Neural cell (in vitro differentiated cells): ENCODE results near the gene PRPF40A. TPM values are rescaled to one million over a fixed set of nuclear protein-coding genes. Genes with fewer than 3 reads are reported as not detected.

Experiments
- H2AFZ ChIP-seq: fragments of 200-600, 300-800 bp; sonication (generic), shearing (Covaris generic); 2 replicates; pipeline ENCODE4 v1.6.0; 2014; ENCODE audit warnings: low read depth, mild to moderate bottlenecking, antibody characterized with exemption, low read length, moderate library complexity
- H3F3A ChIP-seq: fragments of 200-600 bp; shearing (Covaris generic); 2 replicates; pipeline ENCODE4 v1.6.1; 2016; ENCODE audit warnings: mild to moderate bottlenecking, moderate library complexity, mixed read lengths, antibody characterized with exemption, low read length; ENCODE audit not compliant: insufficient read depth, poor library complexity, severe bottlenecking
- H3K27ac ChIP-seq: fragments of 200-600, 300-800 bp; sonication (generic), shearing (Covaris generic); 2 replicates; pipeline ENCODE4 v1.5.1; 2014; ENCODE audit warnings: mild to moderate bottlenecking, low read length, moderate library complexity
- H3K27me3 ChIP-seq: fragments of 300-800, 200-600 bp; sonication (generic), shearing (Covaris generic); 2 replicates; pipeline ENCODE4 v1.6.0; 2014; ENCODE audit warnings: mild to moderate bottlenecking, low read depth, low read length, moderate library complexity; ENCODE audit not compliant: insufficient read depth
- H3K36me3 ChIP-seq: fragments of 300-800, 200-600 bp; sonication (generic), shearing (Covaris generic); 2 replicates; pipeline ENCODE4 v1.5.1; 2014; ENCODE audit warnings: mild to moderate bottlenecking, antibody characterized with exemption, low read length, moderate library complexity; ENCODE audit not compliant: insufficient read depth
- H3K4me2 ChIP-seq: fragments of 300-800, 200-600 bp; sonication (generic), shearing (Covaris generic); 2 replicates; pipeline ENCODE4 v1.6.0; 2014; ENCODE audit warnings: mild to moderate bottlenecking, low read length
- H3K4me3 ChIP-seq: fragments of 300-800, 200-600 bp; sonication (generic), shearing (Covaris generic); 2 replicates; pipeline ENCODE4 v1.5.1; 2014; ENCODE audit warnings: mild to moderate bottlenecking, low read length, moderate library complexity
- H3K79me2 ChIP-seq: fragments of 200-600 bp; shearing (Covaris generic); replicated peaks from 2 replicates; pipeline ENCODE4 v1.6.0; 2014; ENCODE audit warnings: mild to moderate bottlenecking, low read length, moderate library complexity; ENCODE audit not compliant: insufficient read depth
- H3K9ac ChIP-seq: fragments of 300-800, 200-600 bp; sonication (generic), shearing (Covaris generic); 2 replicates; pipeline ENCODE4 v1.6.1; 2016; ENCODE audit warnings: mild to moderate bottlenecking, low read length, mixed read lengths
- H3K9me2 ChIP-seq: fragments of 200-600 bp; shearing (Covaris generic); 2 replicates; pipeline ENCODE4 v1.6.1; 2016; ENCODE audit warnings: mild to moderate bottlenecking, low read length, mixed read lengths; ENCODE audit not compliant: insufficient read depth
- H3K9me3 ChIP-seq: fragments of 200-600, 300-800 bp; sonication (generic), shearing (Covaris generic); 2 replicates; pipeline ENCODE4 v1.6.1; 2016; ENCODE audit warnings: mild to moderate bottlenecking, mixed run types, low read length, moderate library complexity, mixed read lengths
- H4K20me1 ChIP-seq: fragments of 200-600 bp; shearing (Covaris generic); 2 replicates; pipeline ENCODE4 v1.6.1; 2016; ENCODE audit warnings: mild to moderate bottlenecking, mixed run types; ENCODE audit not compliant: insufficient read depth
- CTCF ChIP-seq: fragments of 450-650 bp; IDR thresholded peaks from 2 replicates; pipeline ENCODE4 v1.5.1; 2014; ENCODE audit warnings: antibody characterized with exemption, mild to moderate bottlenecking, moderate library complexity; ENCODE audit not compliant: poor library complexity, severe bottlenecking
- EP300 ChIP-seq: fragments of 450-650 bp; conservative IDR thresholded peaks from 2 replicates; pipeline ENCODE4 v1.6.1; 2014; ENCODE audit warnings: antibody characterized with exemption, mild to moderate bottlenecking, moderate library complexity; ENCODE audit not compliant: poor library complexity, severe bottlenecking
- EZH2 ChIP-seq: fragments of 200-600, 300-800 bp; shearing (Covaris generic), sonication (generic); IDR thresholded peaks from 2 replicates; pipeline ENCODE4 v1.6.1; 2014; ENCODE audit warnings: antibody characterized with exemption, low read length, borderline replicate concordance, mild to moderate bottlenecking; ENCODE audit not compliant: insufficient read depth, poor library complexity, severe bottlenecking
- MXI1 ChIP-seq: fragments of 450-650 bp; conservative IDR thresholded peaks from 2 replicates; pipeline ENCODE4 v1.6.1; 2014; ENCODE audit warnings: antibody characterized with exemption, mild to moderate bottlenecking; ENCODE audit not compliant: poor library complexity, severe bottlenecking
- POLR2AphosphoS5 ChIP-seq: IDR thresholded peaks from 2 replicates; pipeline ENCODE4 v1.6.1; 2012
- RAD21 ChIP-seq: fragments of 450-650 bp; conservative IDR thresholded peaks from 2 replicates; pipeline ENCODE4 v1.6.1; 2014; ENCODE audit warnings: antibody characterized with exemption, mild to moderate bottlenecking, moderate library complexity
- SMC3 ChIP-seq: fragments of 450-650 bp; conservative IDR thresholded peaks from 2 replicates; pipeline ENCODE4 v1.6.1; 2014; ENCODE audit warnings: antibody characterized with exemption, mild to moderate bottlenecking, moderate library complexity; ENCODE audit not compliant: poor library complexity
- TAF1 ChIP-seq: IDR thresholded peaks from 2 replicates; pipeline ENCODE4 v1.6.1; 2012; ENCODE audit warnings: low read depth
- polyA plus RNA-seq: library from polyadenylated mRNA; depleted of rRNA; stranded (reverse); fragments of >200 nt; gene quantifications from 2 replicates; pipeline ENCODE4 v1.2.3, GENCODE V29; 2014
- TF ChIP-seq, protein P1 (sequence below): IDR thresholded peaks from 2 replicates; pipeline ENCODE4 v1.6.1; 2012; ENCODE audit warnings: borderline replicate concordance

The PRPF40A gene
- polyA plus RNA-seq, 1 donor from 2014 or later, result 105 TPM

DNA sequence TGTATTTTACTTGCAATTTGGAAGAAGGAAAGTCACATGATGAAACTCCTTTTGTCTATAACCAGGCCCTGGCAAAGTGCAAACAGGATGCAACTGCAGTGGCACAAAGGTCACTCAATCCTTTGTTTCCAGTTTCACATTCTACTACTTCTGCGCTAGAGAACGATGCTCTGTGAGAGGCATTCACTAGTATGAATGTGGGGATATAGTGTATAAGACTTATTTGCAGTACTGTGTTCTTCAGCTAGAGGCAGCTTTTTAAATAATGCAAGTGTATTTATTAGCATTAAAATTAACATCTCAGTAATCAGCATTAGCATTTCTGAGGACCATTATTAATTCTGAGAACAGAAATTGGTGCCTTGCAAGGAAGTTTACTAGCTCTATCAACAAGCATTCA lies 68.9 kb downstream of the PRPF40A start:
- no peaks in the 10 kb centered on the region for H4K20me1 ChIP-seq
- H3K9me2 ChIP-seq, result no peaks in the 10 kb centered on the region
- H3K27me3 ChIP-seq, result no peaks in the 10 kb centered on the region
- peaks cover 8% of the 10 kb centered on the region for H3K36me3 ChIP-seq
- TF ChIP-seq CTCF, result peak; percentile 36
- TF ChIP-seq EP300, result no peak
- no peak for TF ChIP-seq EZH2
- H3F3A ChIP-seq, result no peaks in the 10 kb centered on the region
- H3K9me3 ChIP-seq, result no peaks in the 10 kb centered on the region
- H3K9ac ChIP-seq, result no peak overlapping the region
- no peak overlapping the region for H2AFZ ChIP-seq
- no peak overlapping the region for H3K4me2 ChIP-seq
- H3K79me2 ChIP-seq, result no peaks in the 10 kb centered on the region
- H3K27ac ChIP-seq, result no peak overlapping the region
- no peak overlapping the region for H3K4me3 ChIP-seq

DNA sequence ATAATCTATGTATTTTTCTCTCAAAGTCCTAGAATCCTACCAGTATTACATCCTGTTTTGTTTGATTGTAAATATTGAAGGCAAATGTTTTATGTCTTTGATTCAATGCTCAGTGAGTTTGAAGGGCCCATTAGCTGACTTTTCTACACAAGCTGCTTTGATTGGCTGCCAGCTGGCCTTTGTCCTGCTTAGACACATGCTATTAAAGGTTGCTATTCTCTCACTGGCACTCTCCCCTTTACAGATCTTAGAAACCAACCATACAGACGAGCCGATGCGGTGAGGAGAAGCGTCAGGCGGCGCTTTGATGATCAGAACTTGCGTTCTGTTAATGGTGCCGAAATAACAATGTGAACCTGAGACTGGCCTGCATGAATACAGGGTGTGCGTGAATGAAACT lies 69.7 kb downstream of the PRPF40A start:
- Histone ChIP-seq H3K9ac (no peak overlapping the region), H3K27ac (no peak overlapping the region), H3K27me3 (no peaks in the 10 kb centered on the region), H2AFZ (no peak overlapping the region), H3F3A (no peaks in the 10 kb centered on the region), H3K4me3 (no peak overlapping the region), H3K9me2 (no peaks in the 10 kb centered on the region), H3K9me3 (no peaks in the 10 kb centered on the region), H3K36me3 (peaks cover 8% of the 10 kb centered on the region), H3K79me2 (no peaks in the 10 kb centered on the region), H3K4me2 (no peak overlapping the region), H4K20me1 (no peaks in the 10 kb centered on the region)
- TF ChIP-seq MXI1 (no peak), CTCF (no peak), SMC3 (no peak), TAF1 (no peak), EZH2 (no peak), POLR2AphosphoS5 (no peak), RAD21 (no peak), EP300 (no peak)
- TF ChIP-seq, protein P1, sequence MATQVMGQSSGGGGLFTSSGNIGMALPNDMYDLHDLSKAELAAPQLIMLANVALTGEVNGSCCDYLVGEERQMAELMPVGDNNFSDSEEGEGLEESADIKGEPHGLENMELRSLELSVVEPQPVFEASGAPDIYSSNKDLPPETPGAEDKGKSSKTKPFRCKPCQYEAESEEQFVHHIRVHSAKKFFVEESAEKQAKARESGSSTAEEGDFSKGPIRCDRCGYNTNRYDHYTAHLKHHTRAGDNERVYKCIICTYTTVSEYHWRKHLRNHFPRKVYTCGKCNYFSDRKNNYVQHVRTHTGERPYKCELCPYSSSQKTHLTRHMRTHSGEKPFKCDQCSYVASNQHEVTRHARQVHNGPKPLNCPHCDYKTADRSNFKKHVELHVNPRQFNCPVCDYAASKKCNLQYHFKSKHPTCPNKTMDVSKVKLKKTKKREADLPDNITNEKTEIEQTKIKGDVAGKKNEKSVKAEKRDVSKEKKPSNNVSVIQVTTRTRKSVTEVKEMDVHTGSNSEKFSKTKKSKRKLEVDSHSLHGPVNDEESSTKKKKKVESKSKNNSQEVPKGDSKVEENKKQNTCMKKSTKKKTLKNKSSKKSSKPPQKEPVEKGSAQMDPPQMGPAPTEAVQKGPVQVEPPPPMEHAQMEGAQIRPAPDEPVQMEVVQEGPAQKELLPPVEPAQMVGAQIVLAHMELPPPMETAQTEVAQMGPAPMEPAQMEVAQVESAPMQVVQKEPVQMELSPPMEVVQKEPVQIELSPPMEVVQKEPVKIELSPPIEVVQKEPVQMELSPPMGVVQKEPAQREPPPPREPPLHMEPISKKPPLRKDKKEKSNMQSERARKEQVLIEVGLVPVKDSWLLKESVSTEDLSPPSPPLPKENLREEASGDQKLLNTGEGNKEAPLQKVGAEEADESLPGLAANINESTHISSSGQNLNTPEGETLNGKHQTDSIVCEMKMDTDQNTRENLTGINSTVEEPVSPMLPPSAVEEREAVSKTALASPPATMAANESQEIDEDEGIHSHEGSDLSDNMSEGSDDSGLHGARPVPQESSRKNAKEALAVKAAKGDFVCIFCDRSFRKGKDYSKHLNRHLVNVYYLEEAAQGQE, result no peak
